Endothelial cell of umbilical vein (primary cell): ENCODE data around the gene TRPV6. TPM values are rescaled to one million over a fixed set of nuclear protein-coding genes. Genes with fewer than 3 reads are reported as not detected.

Experiments
- BruUV-seq: library from RNA; stranded (reverse); fragments of 400-500 nt; replicated peaks from 2 replicates; lab custom pipeline; 2021; lab: Mats Ljungman, UMichigan
- CTCF ChIA-PET: fragments of 300-600, 350-600 bp; sonication (Branson Sonifier 250); formaldehyde crosslinking; loops from one replicate; lab custom pipeline; 2021; ENCODE audit warnings: antibody characterized with exemption, inconsistent platforms; lab: Charles Lee
- POLR2A ChIA-PET: fragments of 300-600, 350-600 bp; sonication (Branson Sonifier 250); formaldehyde crosslinking; loops from one replicate; lab custom pipeline; 2021; ENCODE audit warnings: antibody characterized with exemption, inconsistent platforms; lab: Charles Lee
- DNase-seq: peaks from one replicate; pipeline ENCODE4 v3.0.0-alpha.2; 2011; ENCODE audit warnings: low read depth, low spot score
- FAIRE-seq: peaks from 2 replicates; lab custom pipeline; 2011; peaks lifted over from hg19 to GRCh38; lab: Jason Lieb, UNC
- H2AFZ ChIP-seq: 2 replicates; pipeline ENCODE4 v1.6.0; 2012; ENCODE audit warnings: low read depth, low read length, control low read depth, inconsistent platforms
- H3K27ac ChIP-seq: 2 replicates; pipeline ENCODE4 v1.5.1; 2011; ENCODE audit warnings: low read depth, mild to moderate bottlenecking, control low read depth, low read length, moderate library complexity; ENCODE audit not compliant: insufficient read depth
- H3K27me3 ChIP-seq, 2 experiments: 2 replicates each; pipeline versions ENCODE4 v1.6.0 to v1.6.1; 2011; ENCODE audit warnings: low read length in 2 of 2, mixed read lengths in 1 of 2; ENCODE audit not compliant: control insufficient read depth in 2 of 2, insufficient read depth in 2 of 2
- H3K36me3 ChIP-seq, 2 experiments: 2 replicates in 1 of 2; 3 replicates in 1 of 2; pipeline ENCODE4 v1.5.1; 2011; ENCODE audit warnings: low read length in 2 of 2, mild to moderate bottlenecking in 1 of 2, moderate library complexity in 1 of 2; ENCODE audit not compliant: control insufficient read depth in 2 of 2, insufficient read depth in 2 of 2; ENCODE audit errors: extremely low read depth in 1 of 2
- H3K4me1 ChIP-seq: 3 replicates; pipeline ENCODE4 v1.5.1; 2011; ENCODE audit warnings: mild to moderate bottlenecking, low read length; ENCODE audit not compliant: control insufficient read depth, insufficient read depth; ENCODE audit errors: extremely low read depth
- H3K4me2 ChIP-seq: 2 replicates; pipeline ENCODE4 v1.6.1; 2011; ENCODE audit warnings: low read length, control low read depth, mixed read lengths; ENCODE audit not compliant: insufficient read depth
- H3K4me3 ChIP-seq, 3 experiments: fragments of 200-600 bp in 1 of 3; sonication (generic), shearing (Covaris generic) in 1 of 3; replicated peaks in 1 of 3; 2 replicates each; pipeline ENCODE4 v1.5.1; 2011 to 2016; ENCODE audit warnings: control low read depth in 3 of 3, low read length in 3 of 3, mild to moderate bottlenecking in 2 of 3, inconsistent platforms in 1 of 3, low read depth in 1 of 3, moderate library complexity in 1 of 3; ENCODE audit not compliant: insufficient read depth in 1 of 3
- H3K79me2 ChIP-seq: 2 replicates; pipeline ENCODE4 v1.6.0; 2012; ENCODE audit warnings: low read length, inconsistent platforms; ENCODE audit not compliant: control insufficient read depth, insufficient read depth
- H3K9ac ChIP-seq: replicated peaks from 2 replicates; pipeline ENCODE3; 2011; ENCODE audit warnings: low read length, control low read depth; ENCODE audit not compliant: insufficient read depth; ENCODE audit errors: extremely low read depth
- H3K9me1 ChIP-seq: replicated peaks from 3 replicates; pipeline ENCODE4 v1.6.0; 2011; ENCODE audit warnings: mild to moderate bottlenecking, low read length; ENCODE audit not compliant: control insufficient read depth, insufficient read depth; ENCODE audit errors: extremely low read depth
- H3K9me3 ChIP-seq: replicated peaks from 2 replicates; pipeline ENCODE4 v1.5.1; 2012; ENCODE audit warnings: low read length, inconsistent platforms; ENCODE audit not compliant: control insufficient read depth, insufficient read depth
- H4K20me1 ChIP-seq: replicated peaks from 2 replicates; pipeline ENCODE3; 2011; ENCODE audit warnings: mild to moderate bottlenecking, low read length; ENCODE audit not compliant: control insufficient read depth, insufficient read depth; ENCODE audit errors: extremely low read depth
- EZH2 ChIP-seq: IDR thresholded peaks from 2 replicates; pipeline ENCODE4 v1.6.1; 2012; ENCODE audit warnings: borderline replicate concordance, low read depth, mild to moderate bottlenecking, moderate library complexity, low read length, inconsistent platforms; ENCODE audit not compliant: severe bottlenecking
- FOS ChIP-seq: IDR thresholded peaks from 2 replicates; pipeline ENCODE4 v1.6.1; 2011; ENCODE audit warnings: mild to moderate bottlenecking, low read length, moderate library complexity, borderline replicate concordance; ENCODE audit not compliant: insufficient read depth
- GATA2 ChIP-seq: IDR thresholded peaks from 2 replicates; pipeline ENCODE4 v1.7.0; 2011; ENCODE audit warnings: low read depth, mild to moderate bottlenecking, moderate library complexity, mixed read lengths, low read length; ENCODE audit not compliant: insufficient read length, insufficient read depth
- JUN ChIP-seq: IDR thresholded peaks from 2 replicates; pipeline ENCODE4 v1.6.1; 2011; ENCODE audit warnings: borderline replicate concordance, low read depth; ENCODE audit not compliant: insufficient read length, insufficient read depth
- MYC ChIP-seq: IDR thresholded peaks from one replicate; pipeline ENCODE4 v1.6.1; 2011; ENCODE audit warnings: mild to moderate bottlenecking, low read depth, low read length
- POLR2A ChIP-seq: IDR thresholded peaks from 2 replicates; pipeline ENCODE4 v1.6.1; 2012; ENCODE audit warnings: low read depth, mild to moderate bottlenecking, control low read depth, low read length
- POLR2AphosphoS5 ChIP-seq: IDR thresholded peaks from 2 replicates; pipeline ENCODE4 v1.6.1; 2012; ENCODE audit warnings: low read depth, mild to moderate bottlenecking, control low read depth, low read length, moderate library complexity; ENCODE audit not compliant: insufficient read depth
- dilution Hi-C: fragments of 300-500 bp; cut with MboI; formaldehyde crosslinking; loops from one replicate; pipeline ENCODE4 v1.15.0; 2019; ENCODE audit warnings: low sequenced_read_pairs; ENCODE audit not compliant: extremely low pct_ligation_motif_present
- intact Hi-C: fragments of 100-400 bp; cut with micrococcal nuclease; formaldehyde crosslinking; loops from one replicate; pipeline ENCODE4 v1.10.0; 2022
- polyA plus RNA-seq, 4 experiments: library from polyadenylated mRNA; depleted of rRNA in 3 of 4; stranded (reverse) in 3 of 4; unstranded in 1 of 4; fragments of >200 nt; gene quantifications; 2 replicates each; pipeline versions ENCODE4 v1.2.1 to v1.2.3, GENCODE V29; 2011 to 2012; ENCODE audit warnings: missing spikeins in 1 of 4
- total RNA-seq: library from RNA; stranded (reverse); gene quantifications from 2 replicates; pipeline ENCODE4 v1.2.3, GENCODE V29; 2021
- TF ChIP-seq, protein P1 (sequence below), 2 donors: IDR thresholded peaks; 1 replicate in 1 of 2; 2 replicates in 1 of 2; pipeline ENCODE4 v1.5.1; 2011; ENCODE audit warnings: low read length in 2 of 2, mild to moderate bottlenecking in 2 of 2, moderate library complexity in 2 of 2, control low read depth in 1 of 2, inconsistent platforms in 1 of 2, low read depth in 1 of 2; ENCODE audit not compliant: insufficient read depth in 1 of 2; ENCODE audit errors: extremely low read depth in 1 of 2
- TF ChIP-seq, protein P2 (sequence below): IDR thresholded peaks from 2 replicates; pipeline ENCODE4 v1.6.1; 2011; ENCODE audit not compliant: insufficient read depth, insufficient read length

Gene TRPV6
- total and polyA plus RNA-seq, 2 donors (not counting 3 experiments of a cell fraction or from before 2014, with no cell fraction given): not detected

DNA sequence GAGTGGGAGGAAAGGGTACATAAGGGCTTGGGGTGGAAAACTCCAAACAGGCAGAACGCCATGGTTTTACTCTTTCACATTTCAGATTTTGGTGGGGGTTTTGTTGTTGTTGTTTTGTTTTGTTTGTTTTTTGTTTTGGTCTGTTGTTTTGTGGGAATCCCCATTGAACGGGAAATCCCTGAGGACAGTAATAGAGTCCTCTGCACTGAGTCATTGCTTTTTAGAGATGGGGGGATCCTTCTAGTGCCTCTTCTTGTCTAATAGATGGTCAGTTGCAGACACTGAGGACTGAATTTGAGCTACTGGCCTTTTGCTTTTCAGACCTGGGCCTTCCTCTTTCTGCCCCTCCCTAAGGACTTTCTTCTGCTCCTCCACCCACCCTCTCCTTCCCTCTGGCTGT, 28.0 kb upstream of the TRPV6 start:
- Histone ChIP-seq H3K36me3 (no peaks in the 10 kb centered on the region), H3K4me1 (no peaks in the 10 kb centered on the region), H3K4me2 (no peak overlapping the region), H3K9me3 (no peaks in the 10 kb centered on the region), H3K9ac (no peak overlapping the region), H3K4me3 (no peak overlapping the region), H3K9me1 (no peaks in the 10 kb centered on the region), H3K27ac (no peak overlapping the region), H3K27me3 (no peaks in the 10 kb centered on the region), H3K79me2 (no peaks in the 10 kb centered on the region), H2AFZ (no peak overlapping the region), H4K20me1 (no peaks in the 10 kb centered on the region)
- dilution Hi-C loops: no loop called here
- no TSS peak for BruUV-seq
- ChIA-PET CTCF (interaction anchor here (1.4 kb wide), 1 partner anchor 33 kb away, joined by 4 read pairs; no protein-coding TSS in a partner anchor), POLR2A (no interaction called here)
- TF ChIP-seq FOS (no peak), GATA2 (no peak), MYC (no peak), EZH2 (no peak), JUN (no peak), POLR2A (no peak), POLR2AphosphoS5 (no peak)
- TF ChIP-seq, protein P1, sequence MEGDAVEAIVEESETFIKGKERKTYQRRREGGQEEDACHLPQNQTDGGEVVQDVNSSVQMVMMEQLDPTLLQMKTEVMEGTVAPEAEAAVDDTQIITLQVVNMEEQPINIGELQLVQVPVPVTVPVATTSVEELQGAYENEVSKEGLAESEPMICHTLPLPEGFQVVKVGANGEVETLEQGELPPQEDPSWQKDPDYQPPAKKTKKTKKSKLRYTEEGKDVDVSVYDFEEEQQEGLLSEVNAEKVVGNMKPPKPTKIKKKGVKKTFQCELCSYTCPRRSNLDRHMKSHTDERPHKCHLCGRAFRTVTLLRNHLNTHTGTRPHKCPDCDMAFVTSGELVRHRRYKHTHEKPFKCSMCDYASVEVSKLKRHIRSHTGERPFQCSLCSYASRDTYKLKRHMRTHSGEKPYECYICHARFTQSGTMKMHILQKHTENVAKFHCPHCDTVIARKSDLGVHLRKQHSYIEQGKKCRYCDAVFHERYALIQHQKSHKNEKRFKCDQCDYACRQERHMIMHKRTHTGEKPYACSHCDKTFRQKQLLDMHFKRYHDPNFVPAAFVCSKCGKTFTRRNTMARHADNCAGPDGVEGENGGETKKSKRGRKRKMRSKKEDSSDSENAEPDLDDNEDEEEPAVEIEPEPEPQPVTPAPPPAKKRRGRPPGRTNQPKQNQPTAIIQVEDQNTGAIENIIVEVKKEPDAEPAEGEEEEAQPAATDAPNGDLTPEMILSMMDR (IDR thresholded peaks at IDR 0.05; ENCODE audit: extremely low read depth in 1 of 2, insufficient read depth in 1 of 2, low read depth in 1 of 2, low read length in 2 of 2): no peak
- TF ChIP-seq, protein P2, sequence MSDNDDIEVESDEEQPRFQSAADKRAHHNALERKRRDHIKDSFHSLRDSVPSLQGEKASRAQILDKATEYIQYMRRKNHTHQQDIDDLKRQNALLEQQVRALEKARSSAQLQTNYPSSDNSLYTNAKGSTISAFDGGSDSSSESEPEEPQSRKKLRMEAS: no peak
- FAIRE-seq: no peak
- intact Hi-C loops: no loop called here
- DNase-seq: no peak
